Liver (tissue), 3 donors: ENCODE measurements around the gene LPAR2.

Source experiments
- CTCF ChIP-seq: fragments of 150-350 bp; IDR thresholded peaks from 2 replicates; pipeline ENCODE4 v1.5.1; 2017; ENCODE audit warnings: improper control_type of control experiment, low read depth, low read length; ENCODE audit not compliant: missing input control
- EGR1 ChIP-seq, 2 donors: IDR thresholded peaks; 2 replicates each; pipeline ENCODE4 v1.6.1; 2016 to 2018; ENCODE audit warnings: antibody characterized with exemption in 2 of 2, low read depth in 2 of 2
- FOXA1 ChIP-seq: IDR thresholded peaks from 2 replicates; pipeline ENCODE4 v1.6.1; 2016; ENCODE audit warnings: antibody characterized with exemption
- GABPA ChIP-seq, 2 donors: IDR thresholded peaks in 1 of 2; conservative IDR thresholded peaks in 1 of 2; 2 replicates each; pipeline ENCODE4 v1.6.1; 2016; ENCODE audit warnings: antibody characterized with exemption in 2 of 2, mild to moderate bottlenecking in 1 of 2, moderate library complexity in 1 of 2
- JUND ChIP-seq, 2 donors: IDR thresholded peaks; 2 replicates each; pipeline ENCODE4 v1.6.1; 2016; ENCODE audit warnings: antibody characterized with exemption in 2 of 2
- RAD21 ChIP-seq, 2 donors: IDR thresholded peaks; 2 replicates each; pipeline ENCODE4 v1.6.1; 2016; ENCODE audit warnings: antibody characterized with exemption in 2 of 2, mild to moderate bottlenecking in 2 of 2
- REST ChIP-seq: IDR thresholded peaks from 2 replicates; pipeline ENCODE4 v1.6.1; 2016; ENCODE audit warnings: antibody characterized with exemption, mild to moderate bottlenecking
- SP1 ChIP-seq: IDR thresholded peaks from 2 replicates; pipeline ENCODE4 v1.6.1; 2018; ENCODE audit warnings: antibody characterized with exemption, mild to moderate bottlenecking
- TAF1 ChIP-seq: conservative IDR thresholded peaks from 2 replicates; pipeline ENCODE4 v1.6.1; 2016; ENCODE audit warnings: antibody characterized with exemption, mild to moderate bottlenecking
- YY1 ChIP-seq: IDR thresholded peaks from 2 replicates; pipeline ENCODE4 v1.6.1; 2016; ENCODE audit warnings: antibody characterized with exemption, mild to moderate bottlenecking
- TF ChIP-seq, protein P1 (sequence below): IDR thresholded peaks from 2 replicates; pipeline ENCODE4 v1.6.1; 2016; ENCODE audit warnings: antibody characterized with exemption
- TF ChIP-seq, protein P2 (sequence below): IDR thresholded peaks from 2 replicates; pipeline ENCODE4 v1.6.1; 2016; ENCODE audit warnings: antibody characterized with exemption
- donor health status: healthy.
- donor health status: healthy.

- TF ChIP-seq CTCF (no peak), JUND (IDR thresholded peaks at IDR 0.05) (no peak), TAF1 (no peak), EGR1 (IDR thresholded peaks at IDR 0.05; ENCODE audit: low read depth in 2 of 2) (no peak), RAD21 (IDR thresholded peaks at IDR 0.05) (no peak), YY1 (no peak), SP1 (no peak), GABPA (IDR thresholded peaks at IDR 0.05 in 1 of 2, conservative IDR thresholded peaks at IDR 0.05 in 1 of 2) (no peak), REST (no peak), FOXA1 (no peak)
- TF ChIP-seq, protein P1, sequence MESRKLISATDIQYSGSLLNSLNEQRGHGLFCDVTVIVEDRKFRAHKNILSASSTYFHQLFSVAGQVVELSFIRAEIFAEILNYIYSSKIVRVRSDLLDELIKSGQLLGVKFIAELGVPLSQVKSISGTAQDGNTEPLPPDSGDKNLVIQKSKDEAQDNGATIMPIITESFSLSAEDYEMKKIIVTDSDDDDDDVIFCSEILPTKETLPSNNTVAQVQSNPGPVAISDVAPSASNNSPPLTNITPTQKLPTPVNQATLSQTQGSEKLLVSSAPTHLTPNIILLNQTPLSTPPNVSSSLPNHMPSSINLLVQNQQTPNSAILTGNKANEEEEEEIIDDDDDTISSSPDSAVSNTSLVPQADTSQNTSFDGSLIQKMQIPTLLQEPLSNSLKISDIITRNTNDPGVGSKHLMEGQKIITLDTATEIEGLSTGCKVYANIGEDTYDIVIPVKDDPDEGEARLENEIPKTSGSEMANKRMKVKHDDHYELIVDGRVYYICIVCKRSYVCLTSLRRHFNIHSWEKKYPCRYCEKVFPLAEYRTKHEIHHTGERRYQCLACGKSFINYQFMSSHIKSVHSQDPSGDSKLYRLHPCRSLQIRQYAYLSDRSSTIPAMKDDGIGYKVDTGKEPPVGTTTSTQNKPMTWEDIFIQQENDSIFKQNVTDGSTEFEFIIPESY, result no peak
- TF ChIP-seq, protein P2, sequence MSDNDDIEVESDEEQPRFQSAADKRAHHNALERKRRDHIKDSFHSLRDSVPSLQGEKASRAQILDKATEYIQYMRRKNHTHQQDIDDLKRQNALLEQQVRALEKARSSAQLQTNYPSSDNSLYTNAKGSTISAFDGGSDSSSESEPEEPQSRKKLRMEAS, result no peak
Measured at GRCh38 chr19:19661141-19661674, 33.2 kb upstream of the LPAR2 start.
